NOMO-1 (cell line): ENCODE data around the gene ERMAP.
"Not testable (repeated sequence)": the region's sequence is repeated elsewhere in the genome, so short reads cannot be mapped to it uniquely, and the experiment has no call there.

Experiments
- DNase-seq, 2 experiments: peaks; one replicate each; lab custom pipeline; 2025; ENCODE audit not compliant: unreplicated experiment in 2 of 2; lab: John Stamatoyannopoulos, UW

ERMAP gene

GRCh38 chr1:42869254-42869653 lies 52.3 kb downstream of the ERMAP start:
- DNase-seq = not testable (repeated sequence)

DNA sequence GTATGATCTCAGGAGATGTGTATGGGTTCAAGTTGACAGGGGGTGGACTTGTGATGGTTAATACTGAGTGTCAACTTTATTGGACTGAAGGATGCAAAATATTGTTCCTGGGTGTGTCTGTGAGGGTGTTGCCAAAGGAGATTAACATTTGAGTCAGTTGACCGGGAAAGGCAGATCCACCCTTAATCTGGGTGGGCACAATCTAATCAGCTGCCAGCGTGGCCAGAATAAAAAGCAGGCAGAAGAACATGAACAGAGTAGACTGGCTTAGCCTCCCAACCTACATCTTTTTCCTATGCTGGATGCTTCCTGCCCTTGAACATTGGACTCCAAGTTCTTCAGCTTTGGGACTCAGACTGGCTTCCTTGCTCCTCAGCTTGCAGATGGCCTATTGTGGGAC lies 52.8 kb downstream of the ERMAP start:
- DNase-seq = not testable (repeated sequence)

DNA sequence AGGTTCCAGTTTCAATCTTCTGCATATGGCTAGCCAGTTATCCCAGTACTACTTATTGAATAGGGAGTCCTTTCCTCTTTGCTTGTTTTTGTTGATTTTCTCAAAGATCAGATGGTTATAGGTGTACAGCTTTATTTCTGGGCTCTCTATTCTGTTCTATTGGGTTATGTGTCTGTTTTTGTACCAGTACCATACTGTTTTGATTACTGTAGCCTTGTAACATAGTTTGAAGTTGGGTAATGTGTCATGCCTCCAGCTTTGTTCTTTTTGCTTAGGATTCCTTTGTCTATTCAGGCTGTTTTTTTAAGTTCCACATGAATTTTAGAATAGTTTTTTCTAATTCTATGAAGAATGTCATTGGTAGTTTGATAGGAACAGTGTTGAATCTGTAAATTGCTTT lies 56.2 kb downstream of the ERMAP start:
- not testable (repeated sequence) for DNase-seq

- DNase-seq = no peak
These were observed 56.7 kb downstream of the ERMAP start for GRCh38 chr1:42873670-42874069.

DNA sequence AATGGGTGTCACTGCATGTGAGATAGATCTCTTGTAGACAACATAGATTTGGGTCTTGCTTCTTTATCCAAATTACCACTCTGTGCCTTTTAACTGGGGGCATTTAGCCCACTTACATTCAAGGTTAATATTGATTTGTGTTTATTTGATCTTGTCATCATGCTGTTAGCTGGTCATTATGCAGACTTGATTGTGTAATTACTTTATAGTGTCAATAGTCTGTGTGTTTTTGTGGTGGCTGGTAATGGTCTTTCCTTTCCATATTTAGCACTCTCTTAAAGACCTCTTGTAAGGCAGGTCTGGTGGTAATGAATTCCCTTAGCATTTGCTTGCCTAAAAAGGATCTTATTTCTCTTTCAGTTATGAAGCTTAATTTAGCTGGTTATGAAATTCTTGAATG lies 59.1 kb downstream of the ERMAP start:
- no peak for DNase-seq

DNA sequence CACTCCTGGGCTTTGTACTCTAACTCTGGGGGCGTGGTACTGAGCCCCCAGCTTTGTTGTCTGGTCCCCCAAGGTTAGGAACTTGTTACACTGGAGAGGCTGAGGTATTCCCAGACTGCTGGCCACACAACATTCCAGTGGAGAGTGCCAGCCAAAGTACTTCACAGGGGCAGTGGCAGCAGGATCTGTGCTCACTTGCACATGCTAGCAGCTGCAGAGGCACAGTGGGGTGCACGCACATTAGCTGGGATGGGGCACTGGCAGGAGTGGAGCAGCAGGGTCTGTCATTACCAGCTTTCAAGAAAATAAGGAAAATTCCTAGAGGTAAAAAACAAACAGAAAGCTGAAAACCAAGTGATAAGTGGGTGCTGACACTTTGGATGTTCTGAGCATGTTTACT lies 60.5 kb downstream of the ERMAP start:
- no peak for DNase-seq

- DNase-seq = no peak
These were observed 63.5 kb downstream of the ERMAP start for GRCh38 chr1:42880384-42880783.

DNA sequence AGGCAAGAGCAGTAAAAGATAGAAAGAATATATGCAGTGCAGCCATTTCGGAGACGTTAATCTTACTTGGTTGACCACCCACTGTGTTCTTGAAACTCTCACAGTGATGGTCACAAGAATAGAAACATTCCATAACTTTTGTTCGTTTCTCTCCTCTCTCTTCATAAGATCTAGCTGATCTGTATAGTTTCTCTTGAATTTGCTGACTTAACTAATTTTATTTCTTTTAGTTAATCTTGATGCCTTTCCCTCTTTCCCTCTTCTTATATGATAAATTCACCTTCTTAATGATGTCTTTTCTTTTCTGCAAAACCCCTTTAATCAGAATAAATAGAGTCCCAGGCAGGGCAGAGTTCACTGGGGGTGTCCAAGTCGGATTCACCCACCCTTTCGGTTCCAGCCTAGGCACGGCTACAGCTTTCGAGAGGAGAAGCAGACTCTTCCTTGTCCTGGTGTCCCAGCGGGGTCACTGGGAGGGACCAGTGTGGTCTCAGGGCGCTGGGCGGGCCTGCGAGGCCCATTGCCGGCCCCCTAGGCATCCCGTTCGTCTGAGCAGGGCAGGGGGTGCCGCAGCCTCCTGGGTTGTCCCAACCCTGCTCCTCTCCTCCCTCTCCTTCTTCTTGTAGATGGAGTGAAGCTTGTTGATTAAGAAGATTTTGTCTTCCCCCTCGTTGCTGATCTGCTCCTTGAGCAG lies 69.3 kb downstream of the ERMAP start:
- no peak for DNase-seq

DNA sequence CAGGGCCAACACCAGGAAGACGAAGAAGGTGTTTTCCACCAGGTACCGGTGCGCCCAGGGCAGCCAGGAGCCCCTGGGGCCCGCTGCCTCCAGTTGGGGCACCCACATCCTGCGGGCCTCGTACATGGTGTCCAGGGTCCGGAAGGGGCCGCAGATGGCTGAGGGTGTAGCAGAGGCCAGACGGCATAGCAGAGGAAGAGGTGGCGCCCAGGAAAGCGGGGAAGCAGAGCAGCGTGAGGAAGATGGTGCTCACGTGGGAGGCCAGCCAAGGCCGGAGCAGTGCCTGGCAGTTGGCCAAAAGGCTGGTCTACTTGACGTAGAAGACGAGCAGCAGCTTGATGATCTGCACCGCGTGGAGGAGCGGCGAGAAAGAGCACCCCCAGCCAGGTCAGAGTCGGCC lies 69.9 kb downstream of the ERMAP start:
- DNase-seq = no peak

- DNase-seq = no peak
These were observed 70.4 kb downstream of the ERMAP start for GRCh38 chr1:42887366-42887765.

GRCh38 chr1:42888013-42888633 lies 71.2 kb downstream of the ERMAP start:
- DNase-seq = no peak

GRCh38 chr1:42889264-42889663 lies 72.3 kb downstream of the ERMAP start:
- DNase-seq = no peak

GRCh38 chr1:42891465-42892138 lies 74.7 kb downstream of the ERMAP start:
- DNase-seq = no peak
